PC-3 (cell line): ENCODE results near the gene CELF2.

Experiments
- CTCF ChIP-seq: fragments of 300-600 bp; sonication (generic); conservative IDR thresholded peaks from 2 replicates; pipeline ENCODE4 v1.5.1; 2017; ENCODE audit warnings: antibody characterized with exemption, low read depth, mild to moderate bottlenecking, low read length
- EZH2 ChIP-seq: fragments of 300-600 bp; sonication (generic); IDR thresholded peaks from one replicate; pipeline ENCODE4 v1.6.1; 2017; ENCODE audit warnings: antibody characterized with exemption, mild to moderate bottlenecking, low read length; ENCODE audit not compliant: unreplicated experiment
- EZH2phosphoT487 ChIP-seq: fragments of 300-600 bp; sonication (generic); IDR thresholded peaks from 2 replicates; pipeline ENCODE4 v1.6.1; 2018; ENCODE audit warnings: mild to moderate bottlenecking, antibody characterized with exemption, low read length, borderline replicate concordance

DNA sequence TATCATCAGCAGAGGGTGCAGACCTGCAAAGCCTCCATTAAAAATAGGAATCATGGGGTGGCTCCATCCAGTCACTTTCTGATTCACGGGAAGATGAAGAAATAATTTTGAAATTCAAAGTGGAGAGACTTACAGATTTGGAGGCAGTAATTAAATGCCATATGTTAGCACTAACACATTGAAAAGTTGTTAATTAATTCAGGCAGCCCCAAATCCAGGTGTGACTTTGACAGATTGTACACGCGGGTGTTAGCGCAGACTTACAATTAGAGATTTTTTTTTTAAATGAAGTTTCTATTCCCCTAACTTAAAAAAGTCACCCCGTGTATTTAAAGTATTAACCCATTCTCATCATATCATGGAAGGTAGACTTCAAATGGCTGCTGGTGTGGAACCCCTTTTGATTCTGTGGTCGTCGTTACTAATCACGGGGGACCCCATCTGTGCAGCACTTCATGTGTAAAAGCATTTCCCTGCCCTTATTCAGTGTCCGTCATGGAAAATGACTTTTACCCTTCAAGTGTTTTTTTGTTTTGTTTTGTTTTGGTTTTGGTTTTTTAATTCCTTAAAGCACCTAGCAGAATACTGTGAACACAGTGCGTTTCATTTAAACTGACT lies 235.8 kb downstream of the CELF2 start:
- no peak for TF ChIP-seq EZH2
- TF ChIP-seq CTCF: no peak
- no peak for TF ChIP-seq EZH2phosphoT487
